LHCN-M2 (cell line): ENCODE data around the gene PERCC1. TPM values are rescaled to one million over a fixed set of nuclear protein-coding genes. Genes with fewer than 3 reads are reported as not detected.
"Not testable (repeated sequence)": the region's sequence is repeated elsewhere in the genome, so short reads cannot be mapped to it uniquely, and the experiment has no call there.

ENCODE experiments used
- DNase-seq: peaks from one replicate; pipeline ENCODE4 v3.0.0-alpha.2; 2012; ENCODE audit warnings: low read depth
- total RNA-seq: library from RNA; depleted of rRNA; stranded (reverse); fragments of >200 nt; gene quantifications from 2 replicates; pipeline ENCODE4 v1.2.3, GENCODE V29; 2014

PERCC1 gene
- total RNA-seq, 1 experiment from 2014 or later = not detected

DNA sequence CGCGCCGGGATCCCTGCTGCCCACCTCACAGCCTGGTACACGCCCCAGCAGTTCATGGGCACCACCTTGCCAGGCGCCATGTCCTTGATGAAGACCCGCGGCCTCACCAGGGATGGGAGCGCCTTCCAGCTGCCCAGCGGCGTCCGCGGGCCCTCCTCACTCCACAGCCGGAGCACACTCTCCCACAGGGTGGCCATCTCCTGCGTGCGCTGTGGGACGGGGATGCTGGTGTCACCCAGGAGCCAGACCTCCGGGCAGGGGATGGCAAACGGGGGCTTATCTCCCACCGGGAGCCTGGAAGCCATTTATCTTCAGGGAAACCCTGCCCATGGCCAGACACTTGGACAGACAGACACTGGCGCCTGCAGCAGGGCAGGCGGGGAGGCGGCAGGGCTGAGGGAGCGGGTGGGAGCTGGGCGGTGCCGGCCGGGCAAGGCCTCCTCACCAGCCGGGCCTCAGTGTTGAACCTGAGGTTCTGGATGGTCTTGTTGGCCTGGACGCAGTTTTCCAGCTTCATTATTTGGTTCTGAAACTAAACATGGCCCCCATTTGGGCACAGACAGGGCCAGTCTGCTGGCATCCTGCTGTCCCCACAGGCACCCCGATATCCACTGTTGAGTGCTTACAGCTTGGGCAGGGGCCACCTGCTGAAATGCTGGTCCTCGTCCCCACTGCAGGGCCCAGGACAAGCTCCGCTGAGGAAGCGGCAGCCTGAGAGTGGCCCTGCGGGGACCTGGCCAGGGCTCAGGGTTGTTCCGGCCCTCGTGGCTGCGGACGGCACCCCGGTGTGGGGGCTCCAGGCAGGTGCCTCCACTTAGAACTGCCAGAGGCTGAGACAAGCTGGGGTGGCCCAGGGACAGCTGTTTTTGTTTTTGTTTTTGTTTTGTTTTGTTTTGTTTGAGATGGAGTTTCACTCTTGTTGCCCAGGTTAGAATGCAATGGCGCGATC is 4.0 kb downstream of the PERCC1 start:
- no peak for DNase-seq

- no peak for DNase-seq
These were observed 5.2 kb downstream of the PERCC1 start for GRCh38 chr16:1435921-1436697.

- DNase-seq = no peak
These were observed 6.0 kb downstream of the PERCC1 start for GRCh38 chr16:1436731-1437355.

GRCh38 chr16:1437606-1438005 is 6.7 kb downstream of the PERCC1 start:
- DNase-seq = no peak

GRCh38 chr16:1438229-1439057 is 7.6 kb downstream of the PERCC1 start:
- no peak for DNase-seq

DNA sequence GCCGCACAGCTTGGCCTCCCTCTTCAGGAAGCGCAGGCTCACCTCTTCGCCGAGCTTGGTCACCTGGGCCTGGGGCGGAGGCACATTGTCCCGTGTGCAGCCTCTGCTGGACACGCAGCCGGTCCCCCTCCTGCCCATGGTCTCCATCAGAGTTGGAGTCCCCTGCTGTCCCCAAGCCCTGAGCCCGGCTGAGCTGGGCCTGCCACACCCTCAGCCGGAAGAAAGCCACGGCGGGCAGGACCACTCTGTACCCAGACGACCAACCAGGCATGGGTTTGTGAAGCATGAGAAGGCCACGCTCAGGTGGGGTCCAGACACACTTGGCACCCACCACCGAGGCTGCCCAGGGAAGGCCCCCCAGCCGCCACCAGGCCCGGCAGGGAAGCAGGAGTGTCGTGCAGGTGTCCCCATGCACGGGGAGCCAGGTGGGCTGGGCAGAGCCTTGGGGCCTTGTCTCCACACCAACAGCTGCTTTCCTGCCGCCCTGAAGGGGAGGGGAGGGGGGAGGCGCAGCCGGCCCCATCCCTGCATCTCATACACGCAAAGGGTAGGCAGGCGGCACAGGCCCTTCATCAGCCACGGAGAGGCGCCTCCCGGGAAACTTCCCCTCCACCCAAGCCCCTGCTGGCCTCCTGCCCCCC is 8.3 kb downstream of the PERCC1 start:
- no peak for DNase-seq

DNA sequence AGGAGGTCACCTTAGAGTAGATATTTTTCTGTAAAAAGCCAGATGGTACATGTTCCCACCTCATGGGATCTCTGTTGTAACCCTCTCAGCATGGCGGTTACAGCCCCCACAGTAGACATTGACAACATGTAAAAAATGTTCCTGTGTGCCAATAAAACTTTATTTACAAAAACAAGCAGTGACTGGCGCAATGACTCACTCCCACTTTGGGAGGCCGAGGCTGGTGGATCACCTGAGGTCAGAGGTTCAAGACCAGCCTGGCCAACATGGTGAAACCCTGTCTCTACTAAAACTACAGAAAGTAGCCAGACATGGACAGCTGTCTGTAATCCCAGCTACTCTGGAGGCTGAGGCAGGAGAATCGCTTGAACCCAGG is 8.8 kb downstream of the PERCC1 start:
- not testable (repeated sequence) for DNase-seq

DNA sequence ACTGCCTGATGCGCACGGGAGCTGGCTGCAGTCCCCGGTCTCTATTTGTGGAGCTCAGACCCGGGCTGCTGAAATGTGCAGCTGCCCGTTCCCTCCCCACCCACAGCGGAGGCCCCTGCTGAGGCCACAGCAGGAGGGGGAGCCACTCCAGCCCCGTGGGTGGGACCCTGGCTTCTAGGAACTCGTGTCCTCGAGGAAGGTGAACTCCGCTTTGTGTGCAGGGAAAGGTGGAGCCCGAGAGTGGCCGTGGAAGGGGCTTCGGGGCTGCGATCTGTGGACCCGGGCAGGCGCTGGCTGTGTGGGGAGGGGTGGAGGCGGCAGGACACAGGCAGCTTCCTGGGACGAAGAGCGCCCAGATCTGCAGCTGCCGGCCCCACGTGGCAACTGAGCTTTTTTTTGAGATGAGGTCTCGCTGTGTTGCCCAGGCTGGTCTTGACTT is 10.5 kb downstream of the PERCC1 start:
- DNase-seq = no peak

- DNase-seq = no peak
These were observed 11.8 kb downstream of the PERCC1 start for GRCh38 chr16:1442697-1443096.

DNA sequence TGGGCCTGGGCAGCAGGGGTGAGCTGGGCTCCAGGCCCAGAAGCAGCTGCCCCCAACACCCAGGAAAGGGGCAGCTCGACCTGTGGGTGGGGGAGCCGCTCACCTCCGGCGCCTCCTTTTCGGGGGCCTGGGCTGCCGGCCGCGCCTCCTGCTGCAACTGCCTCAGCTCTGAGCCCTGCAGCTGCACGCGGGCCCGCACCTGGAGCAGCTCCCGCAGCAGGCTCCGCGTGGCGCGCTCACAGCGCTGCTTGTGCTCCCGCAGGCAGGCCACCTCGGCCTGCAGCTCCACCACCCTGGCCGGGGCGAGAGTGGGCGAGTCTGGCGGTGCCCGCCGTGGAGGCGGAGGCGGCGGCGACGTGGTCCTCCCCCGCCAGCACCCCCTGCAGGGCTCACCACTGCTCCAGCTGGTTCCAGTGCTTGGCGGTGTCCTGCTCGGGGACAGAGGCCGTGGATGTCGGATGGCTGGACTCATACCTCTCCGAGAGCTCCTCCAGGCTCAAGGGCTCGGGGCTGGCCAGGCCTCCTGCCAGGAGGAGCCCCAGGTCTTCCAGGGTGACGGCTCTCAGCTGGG is 12.6 kb downstream of the PERCC1 start:
- no peak for DNase-seq

DNA sequence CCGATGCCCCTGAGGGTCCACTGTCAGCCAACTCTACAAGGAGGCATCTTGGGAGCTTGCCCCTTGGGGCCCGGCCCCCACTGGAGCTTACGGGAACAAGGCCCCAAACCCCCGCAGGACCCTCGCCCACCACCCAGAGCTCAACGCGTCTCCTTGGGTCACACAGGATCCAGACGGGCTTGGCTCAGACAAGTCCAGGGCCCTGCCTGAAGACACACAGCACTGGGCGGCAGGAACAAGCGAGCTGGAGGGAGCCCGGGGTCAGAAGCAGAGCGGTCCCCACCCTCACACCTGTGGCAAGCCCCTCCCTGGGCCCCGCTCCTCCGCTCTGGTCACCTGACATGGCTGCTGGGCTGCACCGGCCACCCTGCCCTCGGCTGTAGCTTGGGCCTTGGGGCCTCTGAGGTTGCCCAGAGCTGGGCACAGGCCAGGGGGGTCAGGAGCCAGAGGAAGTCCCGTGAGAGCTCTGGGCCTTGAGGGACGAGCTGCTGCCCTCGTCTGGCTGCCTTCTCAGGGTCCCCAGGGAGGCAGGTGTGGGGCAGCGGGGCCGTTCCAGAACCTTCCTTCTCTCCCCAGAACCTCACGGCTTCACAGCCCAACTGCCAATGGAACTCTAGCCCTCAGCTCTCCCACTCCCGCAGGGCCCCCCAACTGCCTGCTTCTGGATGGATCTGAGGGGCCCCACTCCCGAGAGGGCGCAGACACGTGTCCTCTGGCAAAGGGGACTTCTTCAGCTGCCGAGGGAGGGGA is 13.3 kb downstream of the PERCC1 start, which contains the start of gene CCDC154:
TSS of gene CCDC154 (minus strand) at position 577 of the 750 bp plus-strand sequence. CDS start at position 343, 234 bp downstream.
- no peak for DNase-seq

DNA sequence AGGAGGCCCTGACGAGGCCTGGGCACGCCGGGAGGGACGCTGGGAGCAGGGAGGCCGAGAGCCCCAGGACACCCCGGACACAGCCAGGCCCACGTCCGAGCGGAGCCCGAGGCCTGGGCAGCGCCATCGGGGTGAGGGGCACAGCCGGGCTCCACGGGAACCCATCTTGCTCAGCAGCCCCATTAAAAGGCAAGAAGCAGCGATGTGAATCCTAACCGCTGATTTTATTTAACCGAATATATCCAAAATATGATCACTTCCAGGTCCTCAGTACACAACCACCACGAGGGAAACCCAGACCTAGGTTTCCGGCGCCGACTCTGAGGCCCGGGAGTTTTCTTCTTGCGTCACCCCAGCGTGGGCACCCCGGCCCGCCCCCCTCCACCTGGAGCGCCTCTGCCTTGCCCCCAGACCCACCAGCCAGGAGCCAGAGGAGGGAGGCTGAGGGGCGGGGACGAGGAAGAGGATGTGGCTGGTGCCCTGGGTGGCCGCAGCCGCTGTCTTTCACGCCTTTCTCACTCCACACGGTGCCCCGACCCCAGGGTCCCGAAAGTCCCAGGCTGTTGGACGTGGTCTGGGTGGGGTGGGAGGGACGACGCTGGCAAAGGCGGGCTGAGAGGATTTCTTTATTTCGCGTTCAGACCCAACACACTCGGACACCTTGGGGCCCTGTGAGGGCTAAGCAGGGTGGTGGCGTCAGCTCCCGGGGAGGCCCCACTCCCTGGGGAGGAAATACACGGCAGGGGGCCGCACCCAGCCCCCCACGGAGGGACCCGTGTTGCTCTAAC is 14.0 kb downstream of the PERCC1 start:
- no peak for DNase-seq

- no peak for DNase-seq
These were observed 14.8 kb downstream of the PERCC1 start for GRCh38 chr16:1445518-1446203.

DNA sequence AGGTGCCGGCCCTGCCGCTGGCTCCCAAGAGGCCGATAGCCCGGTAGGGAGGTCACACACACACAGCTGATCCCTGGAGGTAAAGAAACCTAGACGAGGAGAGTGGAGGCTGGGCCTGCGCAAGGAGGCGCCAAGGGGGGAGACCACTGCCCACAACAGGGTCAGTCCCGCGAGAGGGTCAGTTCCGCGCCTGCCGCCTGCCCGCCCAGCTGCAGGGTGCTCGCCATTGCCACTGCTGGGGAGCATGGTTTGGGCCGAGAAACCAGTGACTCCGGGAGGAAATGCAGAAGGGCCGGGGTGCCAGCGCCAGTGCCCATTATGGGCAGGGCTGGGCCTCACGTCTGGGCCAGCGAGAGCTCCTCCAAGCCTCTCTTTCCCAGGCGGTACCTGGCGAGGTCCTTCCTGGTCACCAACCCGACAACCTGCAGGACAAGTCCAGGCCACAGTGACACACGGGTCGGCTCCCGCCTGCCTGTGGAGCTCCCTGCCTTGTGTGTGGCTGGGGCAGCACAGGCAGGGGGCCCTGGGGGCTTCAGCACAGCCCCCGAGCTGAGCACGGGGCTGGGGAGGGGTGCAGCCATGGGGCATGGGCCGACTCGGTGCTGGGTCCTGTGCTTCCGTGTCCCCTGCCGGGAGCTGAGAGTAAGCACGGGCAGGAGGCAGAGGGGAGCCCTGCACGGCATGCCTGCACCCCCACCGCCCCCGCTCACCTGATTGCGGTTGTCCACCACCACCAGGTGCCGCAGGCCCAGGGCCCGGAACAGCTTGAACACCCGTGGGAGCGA is 15.6 kb downstream of the PERCC1 start:
- DNase-seq = no peak

DNA sequence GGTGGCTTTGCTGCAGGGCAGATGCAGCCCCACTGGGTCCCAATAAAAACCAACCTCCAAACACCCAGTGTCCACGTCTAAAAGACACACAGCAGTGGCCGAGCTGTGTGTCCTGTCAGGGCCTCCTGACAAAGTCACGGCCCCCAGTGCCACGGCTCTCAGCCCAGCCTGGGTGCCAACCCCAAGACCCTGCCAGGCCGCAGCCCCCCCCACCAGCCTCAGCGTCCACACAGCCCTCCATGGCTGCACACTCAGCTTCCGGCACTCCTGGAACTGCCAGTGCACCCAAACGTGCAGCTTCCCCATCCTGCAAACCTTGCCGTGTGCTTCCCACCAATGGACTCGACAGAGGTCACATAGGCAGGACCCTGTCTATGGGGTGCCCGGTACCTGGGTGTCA is 17.1 kb downstream of the PERCC1 start:
- DNase-seq = no peak

DNA sequence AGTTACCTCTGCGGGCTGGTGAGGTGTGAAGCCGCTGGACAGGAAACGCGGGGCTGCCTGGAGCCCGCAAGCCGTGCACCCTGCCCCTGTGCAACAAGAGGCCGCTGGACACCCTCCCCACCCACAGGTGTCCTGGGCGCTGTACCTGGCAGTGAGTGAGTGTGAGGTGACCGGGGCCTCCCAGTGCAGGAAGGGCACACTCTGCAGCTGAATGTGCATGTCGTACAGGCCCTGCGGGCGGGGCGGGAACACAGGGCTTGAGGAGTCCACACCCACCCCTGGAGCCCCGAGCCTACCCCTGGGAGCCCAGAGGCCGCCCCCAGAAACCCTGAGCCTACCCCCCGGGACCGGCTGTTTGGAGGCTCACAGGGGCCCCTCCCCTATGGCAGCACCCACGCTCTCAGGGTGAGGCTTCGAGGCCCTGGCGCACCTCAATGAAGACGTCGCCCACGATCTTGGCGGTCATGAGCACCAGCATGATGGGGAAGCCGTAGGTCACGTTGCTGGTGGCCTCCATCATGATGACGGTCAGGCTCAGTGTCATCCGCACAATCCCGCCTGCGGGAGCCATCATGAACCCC is 17.7 kb downstream of the PERCC1 start:
- no peak for DNase-seq
